Endothelial cell of umbilical vein (primary cell): ENCODE data around the gene PARM1. TPM values are rescaled to one million over a fixed set of nuclear protein-coding genes. Genes with fewer than 3 reads are reported as not detected.

Experiments
- BruUV-seq: library from RNA; stranded (reverse); fragments of 400-500 nt; replicated peaks from 2 replicates; lab custom pipeline; 2021; lab: Mats Ljungman, UMichigan
- CTCF ChIA-PET: fragments of 300-600, 350-600 bp; sonication (Branson Sonifier 250); formaldehyde crosslinking; loops from one replicate; lab custom pipeline; 2021; ENCODE audit warnings: antibody characterized with exemption, inconsistent platforms; lab: Charles Lee
- POLR2A ChIA-PET: fragments of 300-600, 350-600 bp; sonication (Branson Sonifier 250); formaldehyde crosslinking; loops from one replicate; lab custom pipeline; 2021; ENCODE audit warnings: antibody characterized with exemption, inconsistent platforms; lab: Charles Lee
- DNase-seq: peaks from one replicate; pipeline ENCODE4 v3.0.0-alpha.2; 2011; ENCODE audit warnings: low read depth, low spot score
- FAIRE-seq: peaks from 2 replicates; lab custom pipeline; 2011; peaks lifted over from hg19 to GRCh38; lab: Jason Lieb, UNC
- H2AFZ ChIP-seq: 2 replicates; pipeline ENCODE4 v1.6.0; 2012; ENCODE audit warnings: low read depth, low read length, control low read depth, inconsistent platforms
- H3K27ac ChIP-seq: 2 replicates; pipeline ENCODE4 v1.5.1; 2011; ENCODE audit warnings: low read depth, mild to moderate bottlenecking, control low read depth, low read length, moderate library complexity; ENCODE audit not compliant: insufficient read depth
- H3K27me3 ChIP-seq, 2 experiments: 2 replicates each; pipeline versions ENCODE4 v1.6.0 to v1.6.1; 2011; ENCODE audit warnings: low read length in 2 of 2, mixed read lengths in 1 of 2; ENCODE audit not compliant: control insufficient read depth in 2 of 2, insufficient read depth in 2 of 2
- H3K36me3 ChIP-seq, 2 experiments: 2 replicates in 1 of 2; 3 replicates in 1 of 2; pipeline ENCODE4 v1.5.1; 2011; ENCODE audit warnings: low read length in 2 of 2, mild to moderate bottlenecking in 1 of 2, moderate library complexity in 1 of 2; ENCODE audit not compliant: control insufficient read depth in 2 of 2, insufficient read depth in 2 of 2; ENCODE audit errors: extremely low read depth in 1 of 2
- H3K4me1 ChIP-seq: 3 replicates; pipeline ENCODE4 v1.5.1; 2011; ENCODE audit warnings: mild to moderate bottlenecking, low read length; ENCODE audit not compliant: control insufficient read depth, insufficient read depth; ENCODE audit errors: extremely low read depth
- H3K4me2 ChIP-seq: 2 replicates; pipeline ENCODE4 v1.6.1; 2011; ENCODE audit warnings: low read length, control low read depth, mixed read lengths; ENCODE audit not compliant: insufficient read depth
- H3K4me3 ChIP-seq, 3 experiments: fragments of 200-600 bp in 1 of 3; sonication (generic), shearing (Covaris generic) in 1 of 3; replicated peaks in 1 of 3; 2 replicates each; pipeline ENCODE4 v1.5.1; 2011 to 2016; ENCODE audit warnings: control low read depth in 3 of 3, low read length in 3 of 3, mild to moderate bottlenecking in 2 of 3, inconsistent platforms in 1 of 3, low read depth in 1 of 3, moderate library complexity in 1 of 3; ENCODE audit not compliant: insufficient read depth in 1 of 3
- H3K79me2 ChIP-seq: 2 replicates; pipeline ENCODE4 v1.6.0; 2012; ENCODE audit warnings: low read length, inconsistent platforms; ENCODE audit not compliant: control insufficient read depth, insufficient read depth
- H3K9ac ChIP-seq: replicated peaks from 2 replicates; pipeline ENCODE3; 2011; ENCODE audit warnings: low read length, control low read depth; ENCODE audit not compliant: insufficient read depth; ENCODE audit errors: extremely low read depth
- H3K9me1 ChIP-seq: replicated peaks from 3 replicates; pipeline ENCODE4 v1.6.0; 2011; ENCODE audit warnings: mild to moderate bottlenecking, low read length; ENCODE audit not compliant: control insufficient read depth, insufficient read depth; ENCODE audit errors: extremely low read depth
- H3K9me3 ChIP-seq: replicated peaks from 2 replicates; pipeline ENCODE4 v1.5.1; 2012; ENCODE audit warnings: low read length, inconsistent platforms; ENCODE audit not compliant: control insufficient read depth, insufficient read depth
- H4K20me1 ChIP-seq: replicated peaks from 2 replicates; pipeline ENCODE3; 2011; ENCODE audit warnings: mild to moderate bottlenecking, low read length; ENCODE audit not compliant: control insufficient read depth, insufficient read depth; ENCODE audit errors: extremely low read depth
- EZH2 ChIP-seq: IDR thresholded peaks from 2 replicates; pipeline ENCODE4 v1.6.1; 2012; ENCODE audit warnings: borderline replicate concordance, low read depth, mild to moderate bottlenecking, moderate library complexity, low read length, inconsistent platforms; ENCODE audit not compliant: severe bottlenecking
- FOS ChIP-seq: IDR thresholded peaks from 2 replicates; pipeline ENCODE4 v1.6.1; 2011; ENCODE audit warnings: mild to moderate bottlenecking, low read length, moderate library complexity, borderline replicate concordance; ENCODE audit not compliant: insufficient read depth
- GATA2 ChIP-seq: IDR thresholded peaks from 2 replicates; pipeline ENCODE4 v1.7.0; 2011; ENCODE audit warnings: low read depth, mild to moderate bottlenecking, moderate library complexity, mixed read lengths, low read length; ENCODE audit not compliant: insufficient read length, insufficient read depth
- JUN ChIP-seq: IDR thresholded peaks from 2 replicates; pipeline ENCODE4 v1.6.1; 2011; ENCODE audit warnings: borderline replicate concordance, low read depth; ENCODE audit not compliant: insufficient read length, insufficient read depth
- MYC ChIP-seq: IDR thresholded peaks from one replicate; pipeline ENCODE4 v1.6.1; 2011; ENCODE audit warnings: mild to moderate bottlenecking, low read depth, low read length
- POLR2A ChIP-seq: IDR thresholded peaks from 2 replicates; pipeline ENCODE4 v1.6.1; 2012; ENCODE audit warnings: low read depth, mild to moderate bottlenecking, control low read depth, low read length
- POLR2AphosphoS5 ChIP-seq: IDR thresholded peaks from 2 replicates; pipeline ENCODE4 v1.6.1; 2012; ENCODE audit warnings: low read depth, mild to moderate bottlenecking, control low read depth, low read length, moderate library complexity; ENCODE audit not compliant: insufficient read depth
- dilution Hi-C: fragments of 300-500 bp; cut with MboI; formaldehyde crosslinking; loops from one replicate; pipeline ENCODE4 v1.15.0; 2019; ENCODE audit warnings: low sequenced_read_pairs; ENCODE audit not compliant: extremely low pct_ligation_motif_present
- intact Hi-C: fragments of 100-400 bp; cut with micrococcal nuclease; formaldehyde crosslinking; loops from one replicate; pipeline ENCODE4 v1.10.0; 2022
- polyA plus RNA-seq, 4 experiments: library from polyadenylated mRNA; depleted of rRNA in 3 of 4; stranded (reverse) in 3 of 4; unstranded in 1 of 4; fragments of >200 nt; gene quantifications; 2 replicates each; pipeline versions ENCODE4 v1.2.1 to v1.2.3, GENCODE V29; 2011 to 2012; ENCODE audit warnings: missing spikeins in 1 of 4
- total RNA-seq: library from RNA; stranded (reverse); gene quantifications from 2 replicates; pipeline ENCODE4 v1.2.3, GENCODE V29; 2021
- TF ChIP-seq, protein P1 (sequence below): IDR thresholded peaks from 2 replicates; pipeline ENCODE4 v1.6.1; 2011; ENCODE audit not compliant: insufficient read depth, insufficient read length
- TF ChIP-seq, protein P2 (sequence below), 2 donors: IDR thresholded peaks; 1 replicate in 1 of 2; 2 replicates in 1 of 2; pipeline ENCODE4 v1.5.1; 2011; ENCODE audit warnings: low read length in 2 of 2, mild to moderate bottlenecking in 2 of 2, moderate library complexity in 2 of 2, control low read depth in 1 of 2, inconsistent platforms in 1 of 2, low read depth in 1 of 2; ENCODE audit not compliant: insufficient read depth in 1 of 2; ENCODE audit errors: extremely low read depth in 1 of 2

Gene PARM1
- total and polyA plus RNA-seq, 2 donors (not counting 3 experiments of a cell fraction or from before 2014, with no cell fraction given): 0.01 TPM; not detected in 1

- no peaks in the 10 kb centered on the region for H3K27me3 ChIP-seq
- DNase-seq: no peak
- TF ChIP-seq POLR2A (no peak), MYC (no peak), EZH2 (no peak), GATA2 (no peak), FOS (no peak), POLR2AphosphoS5 (no peak), JUN (no peak)
- TF ChIP-seq, protein P1, sequence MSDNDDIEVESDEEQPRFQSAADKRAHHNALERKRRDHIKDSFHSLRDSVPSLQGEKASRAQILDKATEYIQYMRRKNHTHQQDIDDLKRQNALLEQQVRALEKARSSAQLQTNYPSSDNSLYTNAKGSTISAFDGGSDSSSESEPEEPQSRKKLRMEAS: no peak
- TF ChIP-seq, protein P2, sequence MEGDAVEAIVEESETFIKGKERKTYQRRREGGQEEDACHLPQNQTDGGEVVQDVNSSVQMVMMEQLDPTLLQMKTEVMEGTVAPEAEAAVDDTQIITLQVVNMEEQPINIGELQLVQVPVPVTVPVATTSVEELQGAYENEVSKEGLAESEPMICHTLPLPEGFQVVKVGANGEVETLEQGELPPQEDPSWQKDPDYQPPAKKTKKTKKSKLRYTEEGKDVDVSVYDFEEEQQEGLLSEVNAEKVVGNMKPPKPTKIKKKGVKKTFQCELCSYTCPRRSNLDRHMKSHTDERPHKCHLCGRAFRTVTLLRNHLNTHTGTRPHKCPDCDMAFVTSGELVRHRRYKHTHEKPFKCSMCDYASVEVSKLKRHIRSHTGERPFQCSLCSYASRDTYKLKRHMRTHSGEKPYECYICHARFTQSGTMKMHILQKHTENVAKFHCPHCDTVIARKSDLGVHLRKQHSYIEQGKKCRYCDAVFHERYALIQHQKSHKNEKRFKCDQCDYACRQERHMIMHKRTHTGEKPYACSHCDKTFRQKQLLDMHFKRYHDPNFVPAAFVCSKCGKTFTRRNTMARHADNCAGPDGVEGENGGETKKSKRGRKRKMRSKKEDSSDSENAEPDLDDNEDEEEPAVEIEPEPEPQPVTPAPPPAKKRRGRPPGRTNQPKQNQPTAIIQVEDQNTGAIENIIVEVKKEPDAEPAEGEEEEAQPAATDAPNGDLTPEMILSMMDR (IDR thresholded peaks at IDR 0.05; ENCODE audit: extremely low read depth in 1 of 2, insufficient read depth in 1 of 2, low read depth in 1 of 2, low read length in 2 of 2): no peak
- POLR2A ChIA-PET: no interaction called here
- no peak overlapping the region for H3K4me2 ChIP-seq
- no peak overlapping the region for H3K4me3 ChIP-seq
- no peak for FAIRE-seq
- dilution Hi-C loops: no loop called here
- no peaks in the 10 kb centered on the region for H3K4me1 ChIP-seq
- no peak overlapping the region for H3K27ac ChIP-seq
- H3K9ac ChIP-seq: no peak overlapping the region
- CTCF ChIA-PET: no interaction called here
- no peaks in the 10 kb centered on the region for H4K20me1 ChIP-seq
- no peak overlapping the region for H2AFZ ChIP-seq
- no peaks in the 10 kb centered on the region for H3K79me2 ChIP-seq
- no peaks in the 10 kb centered on the region for H3K36me3 ChIP-seq
- no TSS peak for BruUV-seq
- no peaks in the 10 kb centered on the region for H3K9me1 ChIP-seq
- H3K9me3 ChIP-seq: no peaks in the 10 kb centered on the region
- intact Hi-C loops: loop anchor here (1.0 kb wide), 1 partner anchor 18 kb away; no protein-coding TSS in a partner anchor
Observed at GRCh38 chr4:75065909-75066308, 133.0 kb downstream of the PARM1 start.
